Lower leg skin (tissue), 4 donors: ENCODE measurements around the gene ST8SIA5. TPM values are rescaled to one million over a fixed set of nuclear protein-coding genes. Genes with fewer than 3 reads are reported as not detected.

ENCODE experiments used
- DNase-seq, 2 donors: peaks; one replicate each; pipeline ENCODE4 v3.0.0-alpha.2; 2019; ENCODE audit warnings: low spot score in 2 of 2
- H3K4me3 ChIP-seq: fragments of 200-600 bp; sonication (generic); 2 replicates; pipeline ENCODE4 v1.5.1; 2017; ENCODE audit warnings: mild to moderate bottlenecking, low read depth; ENCODE audit not compliant: poor library complexity, severe bottlenecking
- CTCF ChIP-seq, 3 donors: fragments of 450-650 bp; IDR thresholded peaks; one replicate each; pipeline ENCODE4 v1.5.1; 2016; ENCODE audit warnings: antibody characterized with exemption in 3 of 3, mild to moderate bottlenecking in 3 of 3, moderate library complexity in 2 of 3
- POLR2A ChIP-seq, 2 donors: fragments of 450-650 bp; IDR thresholded peaks; one replicate each; pipeline ENCODE4 v1.6.1; 2016 to 2017; ENCODE audit warnings: antibody characterized with exemption in 2 of 2, mild to moderate bottlenecking in 1 of 2, moderate library complexity in 1 of 2
- WGBS, 2 donors: methylation state at CpG; one replicate each; pipeline ENCODE4 v1.1.5; 2018; 5-methylcytosine and 5-hydroxymethylcytosine counted together
- intact Hi-C: fragments of 100-400 bp; cut with DNase I; formaldehyde crosslinking; loops from one replicate; pipeline ENCODE4 v1.15.0; 2023; ENCODE audit warnings: low total_unique reads
- total RNA-seq, 4 donors: library from RNA; depleted of rRNA; stranded (reverse); fragments of >200 nt; gene quantifications; one replicate each; pipeline ENCODE4 v1.1.0, GENCODE V29; 2016

ST8SIA5 gene
- total RNA-seq, 4 donors from 2014 or later = not detected

- no peak overlapping the region for H3K4me3 ChIP-seq
- intact Hi-C loops = no loop called here
- no peak for TF ChIP-seq POLR2A (IDR thresholded peaks at IDR 0.05)
- TF ChIP-seq CTCF (IDR thresholded peaks at IDR 0.05) = no peak
- 78 to 81% methylated on average over 6 of the region's 6 CpGs for WGBS, 2 donors
- peak in 1 of 2 donors; percentile 3 for DNase-seq
Observed at GRCh38 chr18:46621111-46621766, 135.6 kb downstream of the ST8SIA5 start.

GRCh38 chr18:46619559-46619958 lies 137.3 kb downstream of the ST8SIA5 start:
- WGBS, 2 donors = 73 to 84% methylated on average over 3 of the region's 3 CpGs
- no peak for TF ChIP-seq POLR2A (IDR thresholded peaks at IDR 0.05)
- no peak for TF ChIP-seq CTCF (IDR thresholded peaks at IDR 0.05)
- DNase-seq = no peak
- intact Hi-C loops = no loop called here
- H3K4me3 ChIP-seq = no peak overlapping the region

Other genes with a start within 250 kb of the ST8SIA5 start
- gene LOXHD1, start 99.8 kb downstream of the ST8SIA5 start, total RNA-seq = under 1 TPM in 3 of 4 donors, not detected in 1; 0.02 to 0.97 (median 0.32) TPM
- gene PIAS2, start 160.5 kb upstream of the ST8SIA5 start, total RNA-seq = 10 to 100 TPM in 2 of 4 donors, 1 to 10 TPM in 2; 6.3 to 12.7 (median 10.6) TPM
- 1 to 10 TPM; 1.1 to 5.6 (median 4.5) TPM for gene KATNAL2, start 160.5 kb upstream of the ST8SIA5 start, total RNA-seq